Stimulated activated naive CD4-positive, alpha-beta T cell (primary cell): ENCODE results near the gene MRPS34.
"Not testable (repeated sequence)": the region's sequence is repeated elsewhere in the genome, so short reads cannot be mapped to it uniquely, and the experiment has no call there.

Experiments
- DNase-seq, 6 experiments: peaks; one replicate each; lab custom pipeline; 2025; lab: John Stamatoyannopoulos, UW

Gene MRPS34

GRCh38 chr16:1772908-1773702, at the start of gene MRPS34:
MRPS34 (minus strand) TSS chr16:1773134; CDS start chr16:1773119, 15 bp downstream.
- peak; percentile 42 to 80 (median 68) for DNase-seq

DNA sequence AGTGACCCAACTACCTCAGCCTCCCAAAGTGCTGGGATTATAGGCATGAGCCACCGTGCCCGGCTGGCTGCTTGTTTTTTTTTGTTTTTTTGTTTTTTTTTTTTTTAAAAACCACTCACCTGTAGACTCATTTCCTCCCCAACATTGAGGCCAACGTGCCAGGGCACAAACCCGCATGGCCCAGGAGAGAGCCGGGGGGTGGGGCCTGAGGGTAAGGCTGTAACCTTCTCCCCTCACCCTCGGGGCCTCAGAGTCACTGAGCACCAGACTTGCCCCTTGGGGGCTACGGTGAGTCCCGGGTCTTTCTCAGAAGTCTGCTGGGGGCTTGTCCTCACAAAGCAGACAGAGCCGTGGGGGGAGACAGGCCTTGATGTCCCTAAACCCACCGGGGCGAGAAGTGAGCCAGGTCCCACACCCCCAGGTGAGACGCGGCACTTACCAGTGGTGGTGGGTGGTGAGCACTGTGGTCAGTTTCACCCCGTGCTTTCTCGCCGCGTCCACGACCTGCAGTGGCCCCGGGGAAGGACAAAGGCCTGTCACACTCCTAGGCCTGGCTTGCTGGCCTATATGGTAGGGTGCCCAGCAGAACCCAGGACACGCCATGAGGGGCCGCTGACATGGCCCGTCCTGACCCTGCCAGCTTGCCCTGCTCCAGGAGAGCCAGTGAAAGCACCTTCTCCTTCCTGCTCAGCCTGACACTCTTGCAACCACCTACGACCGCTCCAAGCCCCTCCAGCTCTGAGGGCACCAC, 49.1 kb upstream of the MRPS34 start:
- DNase-seq: no peak

DNA sequence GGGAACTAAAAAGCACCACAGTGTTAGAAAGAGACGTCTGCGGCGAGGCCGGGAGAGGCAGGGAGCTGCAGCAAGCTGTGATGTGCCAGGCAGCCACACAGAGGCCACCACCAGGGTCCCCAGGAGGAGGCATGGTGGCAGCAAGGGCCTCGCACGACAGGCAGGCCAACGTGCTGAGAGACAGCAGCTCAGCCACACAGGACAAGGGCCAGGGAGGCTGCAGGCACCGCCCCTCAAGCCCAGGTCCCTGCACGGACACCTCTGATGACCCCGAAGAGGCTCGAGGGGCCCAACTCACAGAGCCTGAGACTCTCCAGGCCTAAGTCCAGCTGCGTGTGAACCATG, 48.0 kb upstream of the MRPS34 start:
- no peak for DNase-seq

GRCh38 chr16:1820096-1820945, 47.4 kb upstream of the MRPS34 start:
- DNase-seq: no peak

DNA sequence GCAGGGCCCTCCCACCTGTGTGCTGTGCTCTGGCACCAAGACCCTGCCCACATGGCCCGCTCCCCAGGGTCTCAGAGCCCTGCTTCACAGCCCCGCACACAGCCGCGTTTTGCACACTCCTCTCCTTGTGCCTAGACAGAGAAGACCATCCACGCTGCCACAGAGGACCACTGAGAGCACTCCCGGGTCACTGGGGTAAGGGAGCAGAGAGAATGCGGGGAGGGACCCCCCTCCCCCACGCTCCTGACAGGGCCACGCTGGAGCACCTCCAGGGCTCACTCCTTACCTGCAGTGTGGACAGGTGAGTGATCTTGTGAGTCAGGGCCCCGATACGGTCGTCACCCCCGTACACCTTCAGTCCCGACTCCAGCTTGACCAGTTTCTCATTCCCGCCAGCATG, 46.7 kb upstream of the MRPS34 start:
- DNase-seq: no peak

GRCh38 chr16:1818873-1819525, 46.1 kb upstream of the MRPS34 start:
- no peak for DNase-seq

DNA sequence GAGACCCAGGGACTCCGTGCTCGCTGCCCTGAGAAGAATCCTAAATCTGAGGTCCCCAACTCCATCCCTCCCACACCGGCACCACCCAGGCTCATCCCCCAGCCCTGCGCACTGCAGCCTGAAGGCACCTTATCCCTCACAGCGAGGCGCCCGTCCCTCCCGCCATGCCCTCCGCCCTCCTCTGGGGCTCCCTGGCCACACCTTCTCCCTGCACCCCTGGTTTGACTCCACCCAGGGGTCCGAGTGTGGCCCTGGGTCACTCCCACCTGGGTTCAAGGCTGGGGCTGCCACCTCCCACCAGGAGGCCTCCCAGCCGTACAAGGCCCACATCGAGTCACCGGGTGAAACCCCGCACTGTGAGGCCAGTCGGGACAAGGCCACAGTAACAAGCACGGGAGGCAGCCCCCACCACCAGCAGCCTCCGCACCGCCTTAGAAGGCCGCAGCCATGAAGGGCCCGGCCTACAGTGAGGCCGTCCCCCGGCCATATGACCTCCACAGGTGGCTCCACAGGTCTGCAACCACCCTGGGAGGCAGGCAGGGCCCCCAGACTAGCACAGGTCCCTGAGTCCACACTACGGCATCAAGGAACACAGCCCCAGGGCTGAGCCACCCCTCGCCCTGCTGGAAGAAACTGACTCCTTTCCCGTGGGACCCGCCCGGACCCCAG, 45.4 kb upstream of the MRPS34 start:
- no peak for DNase-seq

GRCh38 chr16:1817716-1818115, 44.8 kb upstream of the MRPS34 start:
- DNase-seq: no peak

- no peak for DNase-seq
These were observed 44.3 kb upstream of the MRPS34 start for GRCh38 chr16:1817276-1817589.

GRCh38 chr16:1816396-1817275, 43.7 kb upstream of the MRPS34 start:
- no peak for DNase-seq

DNA sequence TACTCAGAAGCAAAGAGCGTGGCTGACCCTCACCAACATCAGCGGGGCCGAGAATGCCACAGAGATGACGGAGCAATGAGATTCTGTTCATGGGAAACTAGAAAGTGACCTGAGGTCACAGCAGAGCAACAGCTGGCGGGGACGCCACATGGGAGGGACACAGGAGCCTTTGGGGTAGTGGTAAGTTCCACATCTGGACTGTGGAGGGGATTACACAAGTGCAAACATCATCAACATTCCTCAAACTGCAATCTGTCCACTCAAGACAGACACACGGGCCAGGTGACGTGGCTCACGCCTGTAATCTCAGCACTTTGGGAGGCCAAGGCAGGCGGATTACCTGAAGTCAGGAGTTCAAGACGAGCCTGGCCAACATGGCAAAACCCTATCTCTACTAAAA, 42.5 kb upstream of the MRPS34 start:
- DNase-seq: no peak

- peak; percentile 23 to 52 (median 42) for DNase-seq
These were observed 39.8 kb upstream of the MRPS34 start for GRCh38 chr16:1812732-1813163.

DNA sequence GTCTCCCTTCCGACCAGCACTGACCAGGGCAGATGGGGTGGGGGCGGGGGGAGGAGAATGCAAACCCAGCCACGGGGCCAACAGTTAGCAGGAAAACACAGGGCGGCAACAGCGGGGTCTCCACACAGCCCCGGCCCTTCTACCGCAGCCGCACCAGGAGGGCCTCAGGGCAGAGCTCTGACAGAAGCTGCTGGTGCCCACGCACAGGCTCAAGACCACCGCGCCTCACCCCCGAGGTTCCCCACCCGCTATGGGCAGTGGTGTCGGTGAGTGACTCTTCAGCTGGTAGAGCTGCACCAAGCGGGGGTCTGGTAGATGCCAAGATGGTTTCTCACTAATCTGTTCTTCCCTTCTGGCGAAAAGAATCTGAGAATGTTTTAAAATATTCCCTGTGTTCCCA, 37.6 kb upstream of the MRPS34 start:
- no peak for DNase-seq

DNA sequence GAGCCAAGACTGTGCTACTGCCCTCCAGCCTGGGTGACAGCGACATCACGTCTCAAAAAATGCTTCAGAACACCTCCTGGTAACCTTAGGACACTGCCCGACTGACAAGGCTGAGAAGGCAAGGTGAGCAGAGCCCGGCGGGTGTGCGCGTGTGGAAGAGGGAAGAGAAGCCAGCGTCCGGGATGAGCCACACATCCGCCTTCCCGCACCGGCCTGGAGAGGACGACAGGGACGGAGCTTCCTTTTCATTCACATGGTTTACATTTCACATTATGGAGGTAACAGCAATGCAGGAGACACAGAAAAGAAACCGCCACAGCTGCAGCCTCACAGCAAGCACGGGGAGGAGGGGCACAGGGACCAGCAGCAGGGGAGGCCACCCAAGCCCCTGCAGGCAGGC, 37.2 kb upstream of the MRPS34 start:
- no peak for DNase-seq

DNA sequence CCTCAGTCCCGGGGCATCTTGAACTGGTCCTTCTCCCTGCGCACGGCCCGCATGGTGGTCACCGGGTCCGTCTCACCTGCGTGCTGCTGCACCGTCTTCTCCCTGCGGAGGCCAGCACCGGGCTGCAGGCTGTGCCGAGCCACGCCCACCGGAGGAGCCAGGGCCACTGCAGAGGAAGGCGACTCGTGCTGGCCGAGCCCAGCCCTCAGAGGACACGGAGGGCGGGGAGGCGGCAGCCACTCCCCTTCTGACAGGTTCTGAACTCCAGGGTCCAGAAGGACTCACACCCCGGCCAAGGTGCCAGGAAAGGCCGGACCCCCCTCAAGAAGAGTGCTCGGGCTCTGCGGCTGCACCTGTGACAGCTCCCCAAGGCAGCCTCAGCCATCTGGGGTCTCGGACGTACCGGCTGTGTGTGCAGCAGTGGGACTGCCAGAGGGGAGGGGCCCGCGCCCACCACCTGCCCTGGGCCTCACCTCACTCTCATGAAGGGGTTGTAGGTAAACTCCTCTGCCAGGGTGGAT, 36.4 kb upstream of the MRPS34 start:
- DNase-seq: no peak

DNA sequence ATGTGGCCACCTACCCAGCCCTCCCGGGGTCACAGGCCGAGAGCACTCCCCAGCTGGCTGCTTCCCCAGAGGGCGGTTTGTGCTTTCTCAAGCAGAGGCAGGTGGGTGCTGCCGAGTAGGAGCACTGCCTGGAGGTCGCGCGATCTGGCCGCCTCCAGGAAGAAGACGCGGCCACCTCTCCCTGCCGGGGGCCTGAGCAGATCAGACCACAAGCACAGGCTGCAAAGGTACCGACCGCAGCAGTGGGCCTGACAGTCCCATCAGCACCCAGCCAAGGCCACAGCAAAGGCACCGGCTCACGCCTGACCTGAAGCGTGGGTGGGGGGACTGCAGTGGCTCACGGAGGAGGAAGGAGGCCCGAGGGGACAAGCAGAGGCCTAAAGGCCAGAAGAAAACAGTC, 35.8 kb upstream of the MRPS34 start:
- no peak for DNase-seq

DNA sequence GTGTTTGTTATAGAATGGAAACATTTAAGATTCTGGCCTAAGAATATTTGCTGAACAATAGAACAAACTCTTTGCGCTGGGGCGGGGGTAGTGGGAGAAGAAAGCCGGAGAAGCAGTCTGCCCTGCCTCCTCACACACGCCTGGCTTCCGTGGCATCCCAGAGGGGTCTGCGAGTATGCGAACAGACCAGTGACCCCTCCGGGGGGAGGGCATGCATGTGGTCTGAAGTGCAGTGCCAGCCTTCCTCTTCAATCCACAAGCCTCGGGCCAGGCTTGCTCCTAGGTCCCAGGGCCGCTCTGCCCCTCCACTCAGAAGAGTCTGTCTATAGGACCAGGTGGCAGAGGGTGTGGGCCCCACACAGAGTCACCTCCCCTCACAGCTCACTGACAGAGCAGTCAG, 34.7 kb upstream of the MRPS34 start:
- DNase-seq: no peak

- DNase-seq: no peak
These were observed 27.8 kb upstream of the MRPS34 start for GRCh38 chr16:1800701-1801100.

GRCh38 chr16:1799263-1799662, 26.3 kb upstream of the MRPS34 start:
- DNase-seq: not testable (repeated sequence)

GRCh38 chr16:1794908-1795666, 22.2 kb upstream of the MRPS34 start:
- no peak for DNase-seq
